GM23248 (cell line): ENCODE results near the gene BSG. TPM values are rescaled to one million over a fixed set of nuclear protein-coding genes. Genes with fewer than 3 reads are reported as not detected.

ENCODE experiments used
- DNase-seq: peaks from one replicate; pipeline ENCODE4 v3.0.0-alpha.2; 2015
- H2AFZ ChIP-seq: fragments of 200-600 bp; sonication (generic); 2 replicates; pipeline ENCODE4 v1.6.1; 2016; ENCODE audit warnings: antibody characterized with exemption
- H3F3A ChIP-seq: fragments of 200-600 bp; sonication (generic); 2 replicates; pipeline ENCODE4 v1.6.1; 2016; ENCODE audit warnings: mild to moderate bottlenecking, antibody characterized with exemption, mixed run types; ENCODE audit not compliant: insufficient read depth
- H3K27ac ChIP-seq: fragments of 200-600 bp; sonication (generic); 2 replicates; pipeline ENCODE4 v1.5.1; 2016; ENCODE audit warnings: mild to moderate bottlenecking
- H3K27me3 ChIP-seq: fragments of 200-600 bp; sonication (generic); replicated peaks from 2 replicates; pipeline ENCODE4 v1.6.1; 2016; ENCODE audit warnings: mild to moderate bottlenecking; ENCODE audit not compliant: insufficient read depth
- H3K36me3 ChIP-seq: fragments of 200-600 bp; sonication (generic); 2 replicates; pipeline ENCODE4 v1.6.1; 2016; ENCODE audit warnings: low read depth, mild to moderate bottlenecking
- H3K4me1 ChIP-seq: fragments of 200-600 bp; sonication (generic); 2 replicates; pipeline ENCODE4 v1.6.1; 2016; ENCODE audit warnings: mild to moderate bottlenecking; ENCODE audit not compliant: insufficient read depth
- H3K4me2 ChIP-seq: fragments of 200-600 bp; sonication (generic); one replicate; pipeline ENCODE4 v1.6.1; 2016; ENCODE audit warnings: mild to moderate bottlenecking; ENCODE audit not compliant: unreplicated experiment
- H3K4me3 ChIP-seq: fragments of 200-600 bp; sonication (generic); 2 replicates; pipeline ENCODE4 v1.5.1; 2016; ENCODE audit warnings: mild to moderate bottlenecking
- H3K79me2 ChIP-seq: fragments of 200-600 bp; sonication (generic); 2 replicates; pipeline ENCODE4 v1.6.1; 2016; ENCODE audit warnings: mild to moderate bottlenecking; ENCODE audit not compliant: insufficient read depth
- H3K9ac ChIP-seq: fragments of 200-600 bp; sonication (generic); 2 replicates; pipeline ENCODE4 v1.6.1; 2016; ENCODE audit warnings: mild to moderate bottlenecking
- H3K9me2 ChIP-seq: fragments of 200-600 bp; sonication (generic); 2 replicates; pipeline ENCODE4 v1.6.1; 2016; ENCODE audit warnings: mixed run types, mild to moderate bottlenecking, moderate library complexity; ENCODE audit not compliant: insufficient read depth
- H3K9me3 ChIP-seq: fragments of 200-600 bp; sonication (generic); one replicate; pipeline ENCODE4 v1.6.1; 2017; ENCODE audit warnings: low read depth
- H4K20me1 ChIP-seq: fragments of 200-600 bp; sonication (generic); 2 replicates; pipeline ENCODE4 v1.6.0; 2016; ENCODE audit not compliant: insufficient read depth
- EZH2 ChIP-seq: fragments of 200-600 bp; sonication (generic); IDR thresholded peaks from 2 replicates; pipeline ENCODE4 v1.6.1; 2018; ENCODE audit warnings: antibody characterized with exemption, mild to moderate bottlenecking; ENCODE audit not compliant: insufficient read depth, poor library complexity, severe bottlenecking
- EZH2phosphoT487 ChIP-seq: fragments of 200-600 bp; sonication (generic); IDR thresholded peaks from 2 replicates; pipeline ENCODE4 v1.6.1; 2018; ENCODE audit warnings: antibody characterized with exemption, moderate library complexity, mild to moderate bottlenecking, low read depth; ENCODE audit not compliant: insufficient read depth
- WGBS, 2 experiments: methylation state at CpG; one replicate each; pipeline ENCODE4 v1.1.6; 2015 to 2017; ENCODE audit warnings: low lambda C conversion rate in 2 of 2, low coverage in 1 of 2; ENCODE audit errors: missing lambda C conversion rate in 2 of 2; 5-methylcytosine and 5-hydroxymethylcytosine counted together
- in situ Hi-C: fragments of 300-500 bp; cut with MboI; formaldehyde crosslinking; loops from 2 replicates; pipeline ENCODE4 v1.15.0; 2020
- polyA plus RNA-seq: library from polyadenylated mRNA; unstranded; fragments of >200 nt; fragmentation: Nextera tagmentation; extraction: Ambion mirVana; gene quantifications from 2 replicates; pipeline ENCODE4 v1.2.1, GENCODE V29; 2016
- total RNA-seq: library from RNA; depleted of rRNA; stranded (reverse); fragments of >200 nt; shearing (Covaris generic); gene quantifications from 2 replicates; pipeline ENCODE4 v1.2.3, GENCODE V29; 2014

Gene BSG
- total and polyA plus RNA-seq, 2 experiments from 2014 or later: 939 to 955 TPM

GRCh38 chr19:525857-526419 is 46.5 kb upstream of the BSG start:
- Histone ChIP-seq H3K36me3 (no peaks in the 10 kb centered on the region), H3K9me2 (no peaks in the 10 kb centered on the region), H3K4me1 (no peaks in the 10 kb centered on the region), H2AFZ (no peak overlapping the region), H3F3A (no peaks in the 10 kb centered on the region), H3K27me3 (no peaks in the 10 kb centered on the region), H3K9me3 (no peaks in the 10 kb centered on the region), H4K20me1 (no peaks in the 10 kb centered on the region), H3K9ac (no peak overlapping the region), H3K4me3 (no peak overlapping the region), H3K4me2 (no peak overlapping the region), H3K27ac (no peak overlapping the region), H3K79me2 (no peaks in the 10 kb centered on the region)
- in situ Hi-C loops: no loop called here
- DNase-seq: no peak
- 36% methylated on average over 12 to 13 of the region's 13 CpGs for WGBS, 2 experiments
- TF ChIP-seq EZH2 (no peak), EZH2phosphoT487 (no peak)

DNA sequence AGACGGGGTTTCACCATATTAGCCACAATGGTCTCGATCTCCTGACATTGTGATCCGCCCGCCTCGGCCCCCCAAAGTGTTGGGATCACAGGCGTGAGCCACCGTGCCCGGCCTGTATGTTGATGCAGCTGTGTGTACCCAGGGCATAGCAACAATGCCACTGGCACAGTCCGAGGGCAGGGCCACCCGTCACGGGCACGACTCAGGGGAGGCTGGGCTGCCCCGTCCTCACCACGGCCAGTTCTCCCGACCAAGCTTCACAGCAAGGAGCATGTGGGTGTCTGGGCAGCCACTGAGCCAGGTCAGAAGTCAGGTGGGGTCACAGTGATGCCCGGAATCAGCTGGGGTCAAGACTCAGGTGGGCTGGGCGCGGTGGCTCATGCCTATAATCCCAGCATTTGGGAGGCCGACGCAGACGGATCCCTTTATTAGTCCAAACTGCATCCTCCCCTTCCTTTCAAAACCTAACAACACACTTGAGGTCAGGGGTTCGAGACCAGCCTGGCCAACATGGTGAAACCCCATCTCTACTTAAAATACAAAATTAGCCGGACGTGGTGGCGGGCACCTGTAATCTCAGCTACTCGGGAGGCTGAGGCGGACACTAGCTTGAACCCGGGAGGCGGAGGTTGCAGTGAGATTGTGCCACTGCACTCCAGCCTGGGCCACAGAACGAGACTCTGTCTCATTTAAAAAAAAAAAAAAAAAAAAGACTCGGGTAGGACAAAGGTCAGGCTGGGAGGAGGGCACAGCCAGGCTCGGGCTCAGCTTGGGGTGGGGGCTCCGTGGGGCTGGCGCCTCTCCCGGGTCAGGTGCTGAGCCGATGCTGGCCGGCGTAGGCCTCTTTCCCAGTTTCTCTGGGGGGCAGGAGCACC is 42.0 kb upstream of the BSG start:
- Histone ChIP-seq H3K9ac (peak overlapping the region; percentile 82), H3K27ac (no peak overlapping the region), H3K4me2 (peak overlapping the region; percentile 75), H4K20me1 (no peaks in the 10 kb centered on the region), H2AFZ (peak overlapping the region; percentile 86), H3K79me2 (peaks cover 33% of the 10 kb centered on the region), H3K4me3 (peak overlapping the region; percentile 79), H3K36me3 (no peaks in the 10 kb centered on the region), H3F3A (no peaks in the 10 kb centered on the region), H3K9me2 (no peaks in the 10 kb centered on the region), H3K9me3 (no peaks in the 10 kb centered on the region), H3K27me3 (no peaks in the 10 kb centered on the region), H3K4me1 (peaks cover 7% of the 10 kb centered on the region)
- TF ChIP-seq EZH2 (no peak), EZH2phosphoT487 (no peak)
- 66 to 69% methylated on average over 34 to 38 of the region's 38 CpGs for WGBS, 2 experiments
- DNase-seq: no peak
- in situ Hi-C loops: no loop called here

DNA sequence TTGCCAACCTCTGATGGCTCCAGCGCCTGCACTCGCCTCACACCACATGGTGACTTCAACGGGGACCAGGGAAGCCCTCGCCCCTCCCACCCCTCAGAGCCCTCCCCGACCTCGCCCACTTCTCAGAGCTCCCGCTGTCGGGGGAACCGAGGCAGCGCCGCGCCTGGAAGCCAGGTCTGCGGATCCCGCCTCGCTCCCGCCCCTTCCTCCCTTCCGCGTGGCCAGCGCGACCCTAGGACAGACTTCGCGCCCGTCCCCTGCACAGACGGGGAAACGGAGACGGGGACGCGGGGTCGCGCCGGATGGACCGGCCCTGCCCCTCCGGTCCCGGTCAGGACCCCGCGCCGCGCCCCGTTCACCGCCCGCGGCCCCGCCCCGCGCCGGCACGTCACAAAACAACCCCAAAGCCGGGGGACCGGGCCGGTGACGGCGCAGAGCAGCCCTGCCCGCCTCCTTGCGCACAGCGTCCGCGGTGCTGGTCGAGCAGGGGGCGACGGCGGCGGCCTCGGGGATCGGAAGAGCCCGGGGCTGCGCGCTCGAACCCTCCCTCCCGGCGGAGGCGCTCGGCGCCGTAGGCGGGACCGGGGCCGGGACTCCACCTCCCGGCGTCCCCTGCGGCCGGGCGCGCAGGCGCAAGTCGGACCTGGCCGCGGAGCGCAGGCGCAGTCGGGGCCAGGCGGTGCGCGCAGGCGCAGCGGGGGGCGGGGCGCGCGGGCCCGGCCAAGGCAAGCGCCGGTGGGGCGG is 41.2 kb upstream of the BSG start:
- no peaks in the 10 kb centered on the region for H3K9me2 ChIP-seq
- 0 to 3% methylated on average over 45 to 46 of the region's 103 CpGs for WGBS, 2 experiments
- H3K27me3 ChIP-seq: no peaks in the 10 kb centered on the region

DNA sequence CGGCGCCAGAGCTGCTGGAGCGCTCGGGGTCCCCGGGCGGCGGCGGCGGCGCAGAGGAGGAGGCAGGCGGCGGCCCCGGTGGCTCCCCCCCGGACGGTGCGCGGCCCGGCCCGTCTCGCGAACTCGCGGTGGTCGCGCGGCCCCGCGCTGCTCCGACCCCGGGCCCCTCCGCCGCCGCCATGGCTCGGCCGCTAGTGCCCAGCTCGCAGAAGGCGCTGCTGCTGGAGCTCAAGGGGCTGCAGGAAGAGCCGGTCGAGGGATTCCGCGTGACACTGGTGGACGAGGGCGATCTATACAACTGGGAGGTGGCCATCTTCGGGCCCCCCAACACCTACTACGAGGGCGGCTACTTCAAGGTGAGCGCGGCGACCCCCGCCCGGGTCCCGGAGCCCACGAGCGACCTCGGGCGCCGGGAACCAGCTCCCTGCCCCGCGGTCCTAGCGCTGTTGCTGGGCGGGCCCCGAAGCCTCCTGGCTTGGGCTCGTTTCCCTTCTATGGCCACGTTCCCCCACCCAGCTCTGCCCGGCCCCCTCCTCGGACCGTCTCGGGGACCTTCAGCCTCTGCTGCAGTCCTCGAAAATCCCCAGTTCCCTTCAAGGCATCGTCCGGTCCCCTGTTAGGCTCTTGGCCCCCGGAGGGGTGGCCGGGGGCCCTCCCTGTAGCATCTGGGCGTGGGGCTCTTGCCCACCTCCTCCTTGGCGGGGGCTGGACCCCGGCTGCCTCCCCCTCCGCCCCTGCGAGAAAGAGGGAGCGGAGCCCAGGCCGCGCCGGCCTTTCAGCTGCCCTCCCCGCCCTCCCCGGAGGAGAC is 40.4 kb upstream of the BSG start, which contains the start of gene CDC34:
Gene CDC34 (plus strand): TSS at position 8 of the 808 bp plus-strand sequence. CDS start 172 bp downstream, at position 180.
- no peaks in the 10 kb centered on the region; the same call in 1 of the 2 replicates for H3K36me3 ChIP-seq
- TF ChIP-seq EZH2 (no peak), EZH2phosphoT487 (no peak)
- in situ Hi-C loops: no loop called here
- no peaks in the 10 kb centered on the region for H3K9me3 ChIP-seq
- no peaks in the 10 kb centered on the region for H3K9me2 ChIP-seq
- peaks cover 46% of the 10 kb centered on the region for H3K79me2 ChIP-seq
- no peaks in the 10 kb centered on the region for H3K27me3 ChIP-seq
- peak within 1 kb of the TSS; percentile 79 for H3K4me3 ChIP-seq
- DNase-seq: peak; percentile 46
- H3F3A ChIP-seq: no peaks in the 10 kb centered on the region
- peak within 1 kb of the TSS; percentile 90 for H3K9ac ChIP-seq
- WGBS, 2 experiments: 1% methylated on average over 32 to 63 of the region's 84 CpGs
- H3K27ac ChIP-seq: peak within 1 kb of the TSS; percentile 79
- no peaks in the 10 kb centered on the region for H4K20me1 ChIP-seq
- peak within 1 kb of the TSS; percentile 86 for H2AFZ ChIP-seq
- H3K4me2 ChIP-seq: peak within 1 kb of the TSS; percentile 97
- H3K4me1 ChIP-seq: peaks cover 7% of the 10 kb centered on the region

More for the DNA sequence above, 41.2 kb upstream of the BSG start:
- Histone ChIP-seq H3K4me1 (peaks cover 7% of the 10 kb centered on the region), H3K27ac (peak overlapping the region; percentile 50), H3K9ac (peak overlapping the region; percentile 82), H3K4me2 (peak overlapping the region; percentile 75), H4K20me1 (no peaks in the 10 kb centered on the region), H3K36me3 (no peaks in the 10 kb centered on the region; the same call in 1 of the 2 replicates), H3K79me2 (peaks cover 42% of the 10 kb centered on the region), H3K9me3 (no peaks in the 10 kb centered on the region), H3K4me3 (peak overlapping the region; percentile 79), H2AFZ (peak overlapping the region; percentile 86), H3F3A (no peaks in the 10 kb centered on the region)
- DNase-seq: peak; percentile 95
- in situ Hi-C loops: no loop called here
- TF ChIP-seq EZH2 (no peak), EZH2phosphoT487 (no peak)
